Breast epithelium (tissue), 3 donors: ENCODE measurements around the gene GPR173.

Experiments
- CTCF ChIP-seq, 3 donors: fragments of 450-650 bp; IDR thresholded peaks; one replicate each; pipeline ENCODE4 v1.5.1; 2016 to 2017; ENCODE audit warnings: antibody characterized with exemption in 3 of 3, mild to moderate bottlenecking in 3 of 3, moderate library complexity in 3 of 3
- POLR2A ChIP-seq: fragments of 450-650 bp; IDR thresholded peaks from one replicate; pipeline ENCODE4 v1.6.1; 2016; ENCODE audit warnings: antibody characterized with exemption, mild to moderate bottlenecking, moderate library complexity
- POLR2AphosphoS5 ChIP-seq, 3 donors: sonication (generic); formaldehyde crosslinking; IDR thresholded peaks; one replicate each; pipeline ENCODE4 v1.6.1; 2017; ENCODE audit warnings: antibody characterized with exemption in 3 of 3

- TF ChIP-seq CTCF (IDR thresholded peaks at IDR 0.05) = no peak
- TF ChIP-seq POLR2A = no peak
- no peak for TF ChIP-seq POLR2AphosphoS5 (IDR thresholded peaks at IDR 0.05)
These were observed 35.5 kb downstream of the GPR173 start for GRCh38 chrX:53084043-53084570.
